ENCODE results near the gene TGM3.
A peak's percentile ranks its signal among the peaks of the same experiment; 100 is the strongest.

TGM3 gene

GRCh38 chr20:2295886-2296515 is at the start of gene TGM3:
TSS of gene TGM3 (plus strand) at chr20:2296001. CDS start at chr20:2296064, 63 bp downstream.
- Histone ChIP-seq H3K27ac (ENCODE audit: extremely low read depth, low read depth, low read length) (no peak within 1 kb of the TSS), H3K36me3 (ENCODE audit: control insufficient read depth in 2 of 2, insufficient read depth in 1 of 2, low read length in 2 of 2) (no peaks in the 10 kb centered on the region), H3K4me1 (ENCODE audit: control insufficient read depth, insufficient read depth, low read length) (no peaks in the 10 kb centered on the region), H3K4me3 (ENCODE audit: low read depth, low read length) (no peak within 1 kb of the TSS), H3K9me3 (ENCODE audit: control insufficient read depth, insufficient read depth, low read depth, low read length) (no peaks in the 10 kb centered on the region)
- POLR2A ChIA-PET = no interaction called here
- CTCF ChIA-PET = no interaction called here
- TF ChIP-seq ZNF138 (tag by site-specific recombination; IDR thresholded peaks at IDR 0.05; ENCODE audit: borderline replicate concordance) (no peak), CTCF (tag by site-specific recombination; IDR thresholded peaks at IDR 0.05) (no peak), ZNF223 (tag by site-specific recombination; IDR thresholded peaks at IDR 0.05) (no peak), ZNF24 (tag by site-specific recombination; IDR thresholded peaks at IDR 0.05) (no peak), ZNF366 (tag by site-specific recombination; conservative IDR thresholded peaks at IDR 0.05) (no peak), ZNF777 (tag by site-specific recombination; IDR thresholded peaks at IDR 0.05; ENCODE audit: borderline replicate concordance) (no peak)

GRCh38 chr20:2246069-2246491 is 49.7 kb upstream of the TGM3 start:
- no peaks in the 10 kb centered on the region for H3K9me3 ChIP-seq (ENCODE audit: control insufficient read depth, insufficient read depth, low read depth, low read length)
- ChIA-PET CTCF (interaction anchor here (0.9 to 1.1 kb wide), 2 partner anchors 206 to 207 kb away, joined by 3 read pairs; no protein-coding TSS in a partner anchor), POLR2A (no interaction called here)
- H3K36me3 ChIP-seq (ENCODE audit: control insufficient read depth in 2 of 2, insufficient read depth in 1 of 2, low read length in 2 of 2) = no peaks in the 10 kb centered on the region
- H3K4me1 ChIP-seq (ENCODE audit: control insufficient read depth, insufficient read depth, low read length) = peaks cover 19% of the 10 kb centered on the region
- no peak overlapping the region for H3K4me3 ChIP-seq (ENCODE audit: low read depth, low read length)
- H3K27ac ChIP-seq (ENCODE audit: extremely low read depth, low read depth, low read length) = peak overlapping the region; percentile 12; the same call in 1 of the 2 replicates
- TF ChIP-seq ZIC2 (tag by site-specific recombination; IDR thresholded peaks at IDR 0.05) (peak; percentile 31; the same call in 1 of the 2 replicates), PRDM6 (tag by site-specific recombination; IDR thresholded peaks at IDR 0.05) (peak; percentile 97), ZNF366 (tag by site-specific recombination; conservative IDR thresholded peaks at IDR 0.05) (peak; percentile 74), SP7 (tag by site-specific recombination; IDR thresholded peaks at IDR 0.05) (peak; percentile 90), PRDM4 (tag by site-specific recombination; IDR thresholded peaks at IDR 0.05) (peak; percentile 43; the same call in 1 of the 2 replicates), ZNF623 (tag by site-specific recombination; IDR thresholded peaks at IDR 0.05) (no peak), ZNF335 (tag by site-specific recombination; conservative IDR thresholded peaks at IDR 0.05) (peak; percentile 31; the same call in 1 of the 2 replicates), ZNF629 (tag by site-specific recombination; IDR thresholded peaks at IDR 0.05) (peak; percentile 57), ZNF146 (tag by site-specific recombination; IDR thresholded peaks at IDR 0.05) (no peak), GLIS1 (tag by site-specific recombination; IDR thresholded peaks at IDR 0.05) (peak; percentile 71), WT1 (tag by site-specific recombination; IDR thresholded peaks at IDR 0.05) (peak; percentile 34; the same call in 1 of the 2 replicates), HOXA7 (CRISPR knock-in tag; IDR thresholded peaks at IDR 0.05; ENCODE audit: borderline replicate concordance) (no peak), ZNF423 (tag by site-specific recombination; IDR thresholded peaks at IDR 0.05) (no peak), ZNF580 (tag by site-specific recombination; IDR thresholded peaks at IDR 0.05) (no peak), ZNF600 (tag by site-specific recombination; IDR thresholded peaks at IDR 0.05) (peak; percentile 27; the same call in 1 of the 2 replicates), TRIM28 (IDR thresholded peaks at IDR 0.05; ENCODE audit: borderline replicate concordance, low read length) (0 out of 2 replicates have a peak, but pooled peaks have one; percentile 28), CTCF (tag by site-specific recombination; IDR thresholded peaks at IDR 0.05) (no peak), ZBTB8A (tag by site-specific recombination; IDR thresholded peaks at IDR 0.05) (0 out of 2 replicates have a peak, but pooled peaks have one; percentile 33), GLI2 (tag by site-specific recombination; IDR thresholded peaks at IDR 0.05; ENCODE audit: borderline replicate concordance, low read depth) (no peak), INSM2 (tag by site-specific recombination; IDR thresholded peaks at IDR 0.05) (peak; percentile 92)

All from HEK293 (cell line).